H1 (cell line): ENCODE data around the gene MIB1. TPM values are rescaled to one million over a fixed set of nuclear protein-coding genes. Genes with fewer than 3 reads are reported as not detected.

Experiments
- CTCF ChIA-PET: fragments of 300-600 bp; sonication (Branson Sonifier 250); formaldehyde crosslinking; loops from one replicate; lab custom pipeline; 2021; ENCODE audit not compliant: partially characterized antibody; lab: Charles Lee
- POLR2A ChIA-PET: fragments of 300-600 bp; sonication (Branson Sonifier 250); formaldehyde crosslinking; loops from one replicate; lab custom pipeline; 2021; ENCODE audit warnings: inconsistent platforms; ENCODE audit not compliant: partially characterized antibody; lab: Charles Lee
- DNase-seq, 2 experiments: peaks; one replicate each; pipeline versions ENCODE4 v3.0.0 to v3.0.0-alpha.2; 2010 to 2022; ENCODE audit warnings: low spot score in 2 of 2, low read depth in 1 of 2, mixed read lengths in 1 of 2
- FAIRE-seq: peaks from 2 replicates; lab custom pipeline; 2011; peaks lifted over from hg19 to GRCh38; lab: Jason Lieb, UNC
- H2AFZ ChIP-seq: 2 replicates; pipeline ENCODE4 v1.8.1; 2012; ENCODE audit warnings: low read length, inconsistent platforms
- H2AK5ac ChIP-seq: 2 replicates; pipeline ENCODE4 v1.6.1; 2013; ENCODE audit warnings: low read depth, low read length
- H2BK120ac ChIP-seq: replicated peaks from 2 replicates; pipeline ENCODE3; 2013; ENCODE audit warnings: low read depth, low read length, inconsistent platforms
- H2BK12ac ChIP-seq: 2 replicates; pipeline ENCODE4 v1.6.1; 2013; ENCODE audit warnings: low read depth, low read length
- H2BK15ac ChIP-seq: 2 replicates; pipeline ENCODE4 v1.6.1; 2013; ENCODE audit warnings: low read length
- H2BK20ac ChIP-seq: 2 replicates; pipeline ENCODE4 v1.6.1; 2013; ENCODE audit warnings: low read length
- H2BK5ac ChIP-seq: 2 replicates; pipeline ENCODE4 v1.6.1; 2013; ENCODE audit warnings: low read depth, low read length
- H3K14ac ChIP-seq: 2 replicates; pipeline ENCODE4 v1.6.1; 2013; ENCODE audit warnings: inconsistent platforms; ENCODE audit not compliant: insufficient read length
- H3K18ac ChIP-seq: 2 replicates; pipeline ENCODE4 v1.6.1; 2013; ENCODE audit warnings: low read length; ENCODE audit errors: extremely low read depth
- H3K23ac ChIP-seq: 2 replicates; pipeline ENCODE4 v1.6.1; 2013; ENCODE audit warnings: inconsistent platforms; ENCODE audit not compliant: insufficient read length
- H3K23me2 ChIP-seq: 2 replicates; pipeline ENCODE4 v1.6.1; 2013; ENCODE audit warnings: low read depth, low read length
- H3K27ac ChIP-seq: 2 replicates; pipeline ENCODE4 v1.6.1; 2011; ENCODE audit warnings: low read depth, low read length, inconsistent platforms
- H3K27me3 ChIP-seq, 4 experiments: replicated peaks in 1 of 4; 1 replicate in 1 of 4; 2 replicates in 3 of 4; pipeline versions ENCODE4 v1.6.1 to v1.8.1; 2011 to 2013; ENCODE audit warnings: low read length in 3 of 4, mild to moderate bottlenecking in 3 of 4, inconsistent platforms in 2 of 4, mixed read lengths in 2 of 4, moderate library complexity in 1 of 4; ENCODE audit not compliant: control insufficient read depth in 3 of 4, insufficient read depth in 3 of 4; ENCODE audit errors: extremely low read depth in 1 of 4
- H3K36me3 ChIP-seq, 4 experiments: 2 replicates each; pipeline versions ENCODE4 v1.6.1 to v1.8.1; 2011 to 2013; ENCODE audit warnings: mild to moderate bottlenecking in 4 of 4, low read length in 3 of 4, moderate library complexity in 2 of 4, control low read depth in 1 of 4, inconsistent platforms in 1 of 4; ENCODE audit not compliant: insufficient read depth in 4 of 4, control insufficient read depth in 2 of 4
- H3K4ac ChIP-seq: replicated peaks from 2 replicates; pipeline ENCODE3; 2013; ENCODE audit warnings: low read length, low read depth, mixed read lengths, inconsistent platforms; ENCODE audit not compliant: insufficient read length
- H3K4me1 ChIP-seq, 4 experiments: replicated peaks in 1 of 4; 1 replicate in 1 of 4; 2 replicates in 3 of 4; pipeline versions ENCODE4 v1.6.1 to v1.8.1; 2011 to 2013; ENCODE audit warnings: low read length in 3 of 4, inconsistent platforms in 2 of 4, mixed read lengths in 1 of 4; ENCODE audit not compliant: insufficient read depth in 4 of 4, control insufficient read depth in 3 of 4
- H3K4me2 ChIP-seq, 2 experiments: 2 replicates each; pipeline versions ENCODE4 v1.6.1 to v1.8.1; 2011 to 2013; ENCODE audit warnings: low read depth in 2 of 2, low read length in 2 of 2, control low read depth in 1 of 2, inconsistent platforms in 1 of 2, mild to moderate bottlenecking in 1 of 2; ENCODE audit not compliant: insufficient read depth in 1 of 2
- H3K4me3 ChIP-seq, 4 experiments: fragments of 200-600, 300-600 bp in 1 of 4; sonication (generic), shearing (Covaris generic), sonication (Bioruptor Twin) in 1 of 4; 2 replicates each; pipeline versions ENCODE4 v1.5.1 to v1.8.1; 2011 to 2016; ENCODE audit warnings: low read length in 4 of 4, low read depth in 3 of 4, control low read depth in 2 of 4, inconsistent platforms in 2 of 4, mild to moderate bottlenecking in 2 of 4, mixed read lengths in 1 of 4, moderate library complexity in 1 of 4; ENCODE audit not compliant: insufficient read depth in 2 of 4; ENCODE audit errors: extremely low read depth in 1 of 4
- H3K56ac ChIP-seq: replicated peaks from 2 replicates; pipeline ENCODE3; 2013; ENCODE audit warnings: low read depth, mild to moderate bottlenecking, mixed read lengths, low read length, inconsistent platforms; ENCODE audit not compliant: insufficient read length
- H3K79me1 ChIP-seq: 2 replicates; pipeline ENCODE4 v1.6.1; 2013; ENCODE audit warnings: low read depth, low read length, control low read depth
- H3K79me2 ChIP-seq, 2 experiments: 2 replicates each; pipeline versions ENCODE4 v1.6.1 to v1.8.1; 2012 to 2013; ENCODE audit warnings: low read length in 2 of 2, mild to moderate bottlenecking in 2 of 2, inconsistent platforms in 1 of 2; ENCODE audit not compliant: insufficient read depth in 2 of 2, control insufficient read depth in 1 of 2
- H3K9ac ChIP-seq, 4 experiments: replicated peaks in 1 of 4; 1 replicate in 1 of 4; 2 replicates in 3 of 4; pipeline versions ENCODE4 v1.6.1 to v1.8.1; 2011 to 2013; ENCODE audit warnings: low read depth in 3 of 4, low read length in 3 of 4, control low read depth in 2 of 4, mild to moderate bottlenecking in 2 of 4, moderate library complexity in 2 of 4, inconsistent platforms in 1 of 4; ENCODE audit errors: extremely low read depth in 1 of 4
- H3K9me3 ChIP-seq, 2 experiments: 2 replicates each; pipeline versions ENCODE4 v1.6.1 to v1.8.1; 2012 to 2013; ENCODE audit warnings: mild to moderate bottlenecking in 2 of 2, moderate library complexity in 2 of 2, control low read depth in 1 of 2, inconsistent platforms in 1 of 2, low read depth in 1 of 2, low read length in 1 of 2, mixed read lengths in 1 of 2; ENCODE audit not compliant: insufficient read depth in 2 of 2
- H4K20me1 ChIP-seq, 2 experiments: replicated peaks in 1 of 2; 2 replicates each; pipeline versions ENCODE3 to v1.8.1; 2011 to 2013; ENCODE audit warnings: inconsistent platforms in 2 of 2, low read length in 2 of 2, mild to moderate bottlenecking in 1 of 2; ENCODE audit not compliant: insufficient read depth in 2 of 2, control insufficient read depth in 1 of 2
- H4K5ac ChIP-seq: 2 replicates; pipeline ENCODE4 v1.6.1; 2013; ENCODE audit warnings: low read length, low read depth, mixed read lengths, inconsistent platforms; ENCODE audit not compliant: insufficient read length
- H4K8ac ChIP-seq: 2 replicates; pipeline ENCODE4 v1.8.0; 2013; ENCODE audit warnings: mild to moderate bottlenecking, moderate library complexity, low read length, inconsistent platforms; ENCODE audit not compliant: insufficient read depth; ENCODE audit errors: extremely low read depth
- H4K91ac ChIP-seq: replicated peaks from 2 replicates; pipeline ENCODE3; 2013; ENCODE audit warnings: low read length, mixed read lengths, inconsistent platforms; ENCODE audit not compliant: insufficient read length
- ASH2L ChIP-seq: fragments of 200-600, 300-600 bp; sonication (generic); IDR thresholded peaks from one replicate; pipeline ENCODE4 v1.7.1; 2017; ENCODE audit warnings: low read length
- ATF3 ChIP-seq: IDR thresholded peaks from 2 replicates; pipeline ENCODE4 v1.6.1; 2011; ENCODE audit warnings: low read depth, mild to moderate bottlenecking, low read length; ENCODE audit not compliant: insufficient read depth
- BCL11A ChIP-seq, 2 experiments: IDR thresholded peaks; one replicate each; pipeline ENCODE4 v1.6.1; 2011; ENCODE audit warnings: low read depth in 2 of 2, low read length in 2 of 2, mild to moderate bottlenecking in 2 of 2
- BRCA1 ChIP-seq: IDR thresholded peaks from 2 replicates; pipeline ENCODE4 v1.6.1; 2012; ENCODE audit warnings: low read depth, low read length, improper control_type of control experiment
- CHD1 ChIP-seq: IDR thresholded peaks from 2 replicates; pipeline ENCODE4 v1.6.1; 2012; ENCODE audit warnings: low read depth, low read length, improper control_type of control experiment
- CHD2 ChIP-seq: IDR thresholded peaks from 2 replicates; pipeline ENCODE4 v1.6.1; 2012; ENCODE audit warnings: low read length, improper control_type of control experiment
- FOSL1 ChIP-seq: IDR thresholded peaks from 2 replicates; pipeline ENCODE4 v1.6.1; 2011; ENCODE audit warnings: mild to moderate bottlenecking, low read depth, low read length, moderate library complexity; ENCODE audit not compliant: insufficient read depth
- GABPA ChIP-seq: IDR thresholded peaks from 2 replicates; pipeline ENCODE4 v1.6.1; 2011; ENCODE audit warnings: mild to moderate bottlenecking, low read length, moderate library complexity, borderline replicate concordance; ENCODE audit not compliant: insufficient read depth
- HDAC6 ChIP-seq: IDR thresholded peaks from one replicate; pipeline ENCODE4 v1.7.1; 2012; ENCODE audit warnings: low read depth, mild to moderate bottlenecking, inconsistent platforms, low read length, moderate library complexity
- POLR2A ChIP-seq, 2 experiments: IDR thresholded peaks; 1 replicate in 1 of 2; 2 replicates in 1 of 2; pipeline ENCODE4 v1.6.1; 2011; ENCODE audit warnings: low read depth in 2 of 2, low read length in 2 of 2, mild to moderate bottlenecking in 2 of 2; ENCODE audit errors: control extremely low read depth in 1 of 2
- POLR2AphosphoS5 ChIP-seq: IDR thresholded peaks from 2 replicates; pipeline ENCODE4 v1.6.1; 2011; ENCODE audit warnings: low read depth, low read length
- SIN3A ChIP-seq, 2 experiments: IDR thresholded peaks in 1 of 2; conservative IDR thresholded peaks in 1 of 2; 2 replicates each; pipeline ENCODE4 v1.6.1; 2011 to 2012; ENCODE audit warnings: low read length in 2 of 2, improper control_type of control experiment in 1 of 2, low read depth in 1 of 2, mild to moderate bottlenecking in 1 of 2
- SRF ChIP-seq: IDR thresholded peaks from 2 replicates; pipeline ENCODE4 v1.6.1; 2011; ENCODE audit warnings: mild to moderate bottlenecking, low read depth, low read length, moderate library complexity
- TAF7 ChIP-seq: optimal IDR thresholded peaks from 2 replicates; pipeline ENCODE3; 2011; ENCODE audit warnings: low read depth, mild to moderate bottlenecking, inconsistent platforms, low read length, moderate library complexity, borderline replicate concordance
- WGBS, 2 experiments: shearing (Covaris generic) in 1 of 2; methylation state at CpG; one replicate each; pipeline versions ENCODE4 v1.1.6 to v1.1.7; 2013 to 2015; ENCODE audit warnings: low lambda C conversion rate in 2 of 2, mixed read lengths in 2 of 2, inconsistent platforms in 1 of 2, low coverage in 1 of 2, missing lambda C conversion rate in 1 of 2; ENCODE audit not compliant: insufficient replicate concordance in 2 of 2, insufficient coverage in 1 of 2, insufficient read length in 1 of 2; ENCODE audit errors: extremely low coverage in 1 of 2, missing lambda C conversion rate in 1 of 2; 5-methylcytosine and 5-hydroxymethylcytosine counted together
- polyA plus RNA-seq, 7 experiments: library from polyadenylated mRNA; depleted of rRNA in 3 of 7; stranded (reverse) in 5 of 7; unstranded in 2 of 7; fragments of >200 nt in 5 of 7; fragments of 200-250 nt in 2 of 7; gene quantifications; 1 replicate in 5 of 7; 2 replicates in 1 of 7; 4 replicates in 1 of 7; pipeline versions ENCODE4 v1.2.1 to v1.2.3, GENCODE V29; 2011 to 2013; ENCODE audit warnings: missing spikeins in 2 of 7, mixed read lengths in 2 of 7
- total RNA-seq: library from RNA; stranded (reverse); fragmentation: NEBNext Ultra II Directional; extraction: Animal tissue kit (Norgen Biotek cat#: 25700); gene quantifications from 2 replicates; pipeline ENCODE4 v1.2.1, GENCODE V29; 2021

MIB1 gene
- total and polyA plus RNA-seq, 2 of the 8 experiments (the other 6 are each of a cell fraction or from before 2014, with no cell fraction given): 8.2 to 60.3 TPM

GRCh38 chr18:21700528-21701075 lies 40.0 kb upstream of the MIB1 start:
- DNase-seq (no peak), FAIRE-seq (no peak)
- no peak overlapping the region for H4K91ac ChIP-seq
- H3K27ac ChIP-seq: no peak overlapping the region
- H2BK15ac ChIP-seq: no peak overlapping the region
- peaks cover 6% of the 10 kb centered on the region for H3K23me2 ChIP-seq
- H4K8ac ChIP-seq: no peak overlapping the region
- no peak overlapping the region for H3K9ac ChIP-seq
- H3K23ac ChIP-seq: no peak overlapping the region
- ChIA-PET CTCF (no interaction called here), POLR2A (no interaction called here)
- H3K36me3 ChIP-seq: peaks cover 0 to 9% (median 1%) of the 10 kb centered on the region in 4 experiments; a peak in 2 of 8 replicates
- peaks cover 0 to 3% (median 0%) of the 10 kb centered on the region in 4 experiments; a peak in 3 of 7 replicates for H3K27me3 ChIP-seq
- no peak overlapping the region for H2BK120ac ChIP-seq
- H3K4me1 ChIP-seq: peaks cover 0 to 3% (median 1%) of the 10 kb centered on the region in 4 experiments; a peak in 1 of 7 replicates
- H3K79me2 ChIP-seq: no peaks in the 10 kb centered on the region
- no peak overlapping the region for H3K4ac ChIP-seq
- no peak overlapping the region for H3K56ac ChIP-seq
- H3K18ac ChIP-seq: no peak overlapping the region
- H2AFZ ChIP-seq: no peak overlapping the region
- H3K14ac ChIP-seq: no peak overlapping the region
- no peak overlapping the region for H2BK12ac ChIP-seq
- 93% methylated on average over 4 of the region's 6 CpGs; no CpG with 5 or more reads in 1 of the 2 experiments for WGBS, 2 experiments
- no peak overlapping the region for H2BK20ac ChIP-seq
- no peak overlapping the region for H3K4me3 ChIP-seq
- H2BK5ac ChIP-seq: no peak overlapping the region
- H4K20me1 ChIP-seq: no peaks in the 10 kb centered on the region
- H3K9me3 ChIP-seq: peaks cover 0 to under 1% of the 10 kb centered on the region in 2 experiments; a peak in 1 of 4 replicates
- H4K5ac ChIP-seq: no peak overlapping the region
- H3K4me2 ChIP-seq: no peak overlapping the region
- no peak overlapping the region for H2AK5ac ChIP-seq
- no peaks in the 10 kb centered on the region for H3K79me1 ChIP-seq
- TF ChIP-seq BRCA1 (no peak), BCL11A (IDR thresholded peaks at IDR 0.05; ENCODE audit: low read depth in 2 of 2, low read length in 2 of 2) (no peak), CHD2 (no peak), POLR2A (IDR thresholded peaks at IDR 0.05; ENCODE audit: control extremely low read depth in 1 of 2, low read depth in 2 of 2, low read length in 2 of 2) (no peak), SRF (no peak), HDAC6 (no peak), CHD1 (no peak), ASH2L (no peak), FOSL1 (no peak), TAF7 (no peak), GABPA (no peak), SIN3A (conservative IDR thresholded peaks at IDR 0.05 in 1 of 2, IDR thresholded peaks at IDR 0.05 in 1 of 2; ENCODE audit: low read depth in 1 of 2, low read length in 2 of 2) (no peak), POLR2AphosphoS5 (no peak), ATF3 (no peak)
